ENCODE results near the gene NAA20.

The NAA20 gene

DNA sequence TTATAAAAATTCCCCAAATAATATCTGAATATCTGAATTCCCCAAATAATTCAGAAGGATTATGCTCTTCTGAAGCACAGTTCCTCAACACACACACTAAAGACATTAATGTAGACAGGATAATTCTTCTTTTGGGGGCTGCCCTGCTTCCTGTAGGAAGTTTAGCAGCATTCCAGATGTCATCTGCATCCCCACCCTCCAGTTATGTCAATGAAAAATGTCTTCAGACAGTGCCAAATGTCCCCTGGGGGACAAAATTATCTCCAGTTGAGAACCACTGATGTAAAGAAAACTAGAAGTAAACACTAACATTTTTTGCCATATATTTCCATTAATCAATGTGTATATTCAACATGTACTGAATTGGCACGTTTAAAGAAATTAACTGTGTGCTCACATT is 25.9 kb upstream of the NAA20 start:
- no peak for TF ChIP-seq CTCF (conservative IDR thresholded peaks at IDR 0.05; ENCODE audit: low read depth, low read length)
- no peak overlapping the region for H3K4me3 ChIP-seq (ENCODE audit: low read length)
- DNase-seq (ENCODE audit: low read depth): no peak

GRCh38 chr20:19991854-19992253 is 25.3 kb upstream of the NAA20 start:
- no peak for TF ChIP-seq CTCF (conservative IDR thresholded peaks at IDR 0.05; ENCODE audit: low read depth, low read length)
- H3K4me3 ChIP-seq (ENCODE audit: low read length): no peak overlapping the region
- DNase-seq (ENCODE audit: low read depth): no peak

GRCh38 chr20:19992996-19993908 is 23.9 kb upstream of the NAA20 start:
- peak; percentile 81 for DNase-seq (ENCODE audit: low read depth)
- TF ChIP-seq CTCF (conservative IDR thresholded peaks at IDR 0.05; ENCODE audit: low read depth, low read length): no peak
- peak overlapping the region; percentile 27 for H3K4me3 ChIP-seq (ENCODE audit: low read length)

- DNase-seq (ENCODE audit: low read depth): no peak
- no peak for TF ChIP-seq CTCF (conservative IDR thresholded peaks at IDR 0.05; ENCODE audit: low read depth, low read length)
- H3K4me3 ChIP-seq (ENCODE audit: low read length): no peak overlapping the region
Observed at GRCh38 chr20:19993958-19994669, 23.0 kb upstream of the NAA20 start.

GRCh38 chr20:19995220-19995863 is 21.8 kb upstream of the NAA20 start:
- no peak overlapping the region for H3K4me3 ChIP-seq (ENCODE audit: low read length)
- no peak for DNase-seq (ENCODE audit: low read depth)
- TF ChIP-seq CTCF (conservative IDR thresholded peaks at IDR 0.05; ENCODE audit: low read depth, low read length): peak; percentile 82

GRCh38 chr20:19996222-19996621 is 20.9 kb upstream of the NAA20 start:
- no peak for TF ChIP-seq CTCF (conservative IDR thresholded peaks at IDR 0.05; ENCODE audit: low read depth, low read length)
- no peak overlapping the region for H3K4me3 ChIP-seq (ENCODE audit: low read length)
- no peak for DNase-seq (ENCODE audit: low read depth)
